Lung microvascular endothelial cell (primary cell): ENCODE results near the gene LRRC8B. TPM values are rescaled to one million over a fixed set of nuclear protein-coding genes. Genes with fewer than 3 reads are reported as not detected.

ENCODE experiments used
- DNase-seq, 2 donors: peaks; one replicate each; pipeline versions ENCODE4 v3.0.0 to v3.0.0-alpha.2; 2010; ENCODE audit warnings: low read depth in 2 of 2
- total RNA-seq: library from RNA; depleted of rRNA; stranded (reverse); fragments of >200 nt; gene quantifications from 2 replicates; pipeline ENCODE4 v1.2.1, GENCODE V29; 2014

Gene LRRC8B
- total RNA-seq, 1 donor from 2014 or later: 1.2 TPM

GRCh38 chr1:89632657-89633247 is 108.1 kb downstream of the LRRC8B start, which contains the start of gene LRRC8C:
LRRC8C (plus strand) TSS chr1:89633120; CDS start chr1:89686474, 53,354 bp downstream.
- DNase-seq: peak; percentile 87 to 91

GRCh38 chr1:89633248-89633799 is 108.7 kb downstream of the LRRC8B start:
- DNase-seq: peak; percentile 58 to 70

GRCh38 chr1:89633800-89634625 is 109.4 kb downstream of the LRRC8B start:
- peak; percentile 31 to 35 for DNase-seq

GRCh38 chr1:89635825-89636815 is 111.5 kb downstream of the LRRC8B start:
- DNase-seq: peak; percentile 64 to 74

DNA sequence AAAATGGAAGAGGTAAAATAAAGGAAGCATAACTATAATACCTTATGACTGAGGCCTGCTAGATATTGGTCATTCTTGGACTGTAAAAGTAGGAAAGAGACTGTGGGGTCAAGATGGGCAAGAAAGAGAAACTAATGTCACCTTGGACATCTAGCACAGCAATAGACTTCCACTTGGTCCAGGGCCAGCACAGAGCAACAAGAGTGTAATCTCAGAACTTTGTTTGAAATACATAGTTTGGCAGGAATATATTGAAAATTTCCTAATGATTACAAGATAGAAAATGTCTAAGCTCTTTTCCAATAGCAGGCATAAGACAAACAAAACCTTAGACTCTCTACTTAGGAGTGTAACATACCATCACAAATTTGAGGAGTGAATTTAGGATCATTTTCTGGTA is 112.9 kb downstream of the LRRC8B start:
- DNase-seq: peak in 1 of 2 donors; percentile 46

DNA sequence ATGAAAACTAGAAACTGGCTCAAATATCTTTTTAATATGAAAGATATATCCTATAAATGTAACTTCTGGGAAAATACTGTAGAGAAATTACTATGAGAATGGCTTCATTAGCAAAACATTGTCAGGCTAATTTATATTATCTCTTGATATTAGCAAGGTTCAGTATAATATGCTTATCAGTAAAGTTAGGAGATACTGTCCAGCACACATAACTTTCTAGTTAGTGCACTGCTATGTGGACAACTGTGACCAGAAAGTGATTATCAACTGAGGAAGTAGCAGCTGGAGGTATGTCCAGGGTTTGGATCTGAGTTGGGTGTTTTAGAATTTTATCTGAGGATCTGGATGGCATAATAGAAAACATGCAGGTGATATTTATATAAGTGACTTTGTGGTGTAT is 115.8 kb downstream of the LRRC8B start:
- no peak for DNase-seq

GRCh38 chr1:89641781-89642180 is 117.2 kb downstream of the LRRC8B start:
- DNase-seq: no peak

DNA sequence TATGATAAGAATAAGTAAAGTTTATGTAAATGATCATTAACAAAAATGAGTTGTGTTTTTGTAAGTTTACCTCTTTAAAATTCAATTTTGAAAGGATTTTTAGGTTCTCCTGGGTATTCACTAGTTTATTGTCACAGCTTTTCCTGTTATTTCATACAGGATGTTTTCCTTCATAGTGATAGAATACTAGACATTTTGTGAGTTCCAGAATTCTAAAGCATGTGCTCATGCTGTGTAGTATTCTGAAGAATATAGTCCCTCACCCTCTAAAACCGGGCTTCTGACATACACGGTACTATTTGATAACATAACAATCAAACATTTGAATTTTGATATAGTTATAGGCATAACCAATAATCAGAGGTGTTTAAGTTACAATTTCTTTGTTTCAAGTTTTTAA is 118.9 kb downstream of the LRRC8B start:
- DNase-seq: peak in 1 of 2 donors; percentile 72

GRCh38 chr1:89644119-89644814 is 119.6 kb downstream of the LRRC8B start:
- DNase-seq: peak in 1 of 2 donors; percentile 52

DNA sequence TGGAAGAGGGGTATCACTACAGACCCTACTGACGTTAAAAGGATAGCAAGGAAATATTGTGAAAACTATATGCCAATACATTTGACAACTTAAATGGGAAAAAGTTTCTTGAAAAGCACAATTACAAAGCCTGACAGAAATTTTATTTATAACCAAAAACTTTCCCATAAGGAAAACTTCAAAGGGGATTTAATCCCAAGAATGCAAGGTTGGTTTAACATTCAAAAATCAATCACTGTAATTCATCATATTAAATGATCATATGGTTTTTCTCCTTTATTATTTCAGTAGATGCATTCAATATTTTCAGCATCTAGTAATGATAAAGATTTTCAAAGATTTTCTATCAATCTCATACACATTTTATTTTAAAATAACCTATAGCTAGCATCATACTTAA is 121.6 kb downstream of the LRRC8B start:
- DNase-seq: no peak

Other genes with a start within 250 kb of the LRRC8B start
- gene GBP6, start 160.8 kb upstream of the LRRC8B start, total RNA-seq: not detected in 2 replicates
- gene LRRC8C, start 108.3 kb downstream of the LRRC8B start, total RNA-seq: 13.9 and 16.3 TPM in 2 replicates